ENCODE data around the gene TNNI3K.

TNNI3K gene

DNA sequence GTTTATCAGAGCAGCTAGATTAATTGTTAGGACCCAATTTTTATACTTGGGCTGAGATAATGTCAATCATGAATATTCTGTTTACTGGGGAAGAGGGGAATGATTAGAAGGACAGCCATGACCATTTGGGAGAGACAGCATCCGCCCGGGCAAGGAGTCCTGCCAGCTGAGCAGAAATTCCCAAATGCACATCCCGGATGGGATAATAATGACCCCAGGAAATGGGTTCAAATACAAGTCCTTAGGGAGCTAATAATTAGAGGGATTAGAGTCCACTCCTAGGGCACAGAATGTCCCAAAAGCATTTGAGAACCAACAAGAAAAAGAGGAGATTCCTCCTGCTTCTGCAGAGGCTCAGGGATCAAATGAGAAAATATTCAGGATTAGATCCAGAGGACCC, 161.3 kb downstream of the TNNI3K start:
- no peak for DNase-seq

DNA sequence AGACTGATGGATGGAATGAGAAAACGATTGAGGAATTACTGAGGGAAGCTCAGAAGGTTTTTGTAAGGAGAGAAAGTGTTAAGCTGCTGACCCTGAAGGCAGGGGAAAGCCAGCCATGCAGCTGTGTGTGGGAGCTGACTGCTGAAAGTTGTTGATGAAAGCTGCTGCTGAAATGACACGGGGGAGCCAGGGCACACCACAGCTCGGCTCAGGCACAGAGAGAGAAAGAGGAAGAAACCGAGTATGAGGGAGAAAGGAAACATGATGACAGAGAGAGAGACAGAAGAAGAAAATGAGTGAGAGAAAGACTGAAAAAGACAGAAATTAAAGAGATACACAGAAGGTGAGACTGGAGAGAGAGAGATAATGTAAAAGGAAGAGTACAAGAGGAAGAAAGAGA, 161.7 kb downstream of the TNNI3K start:
- DNase-seq, result no peak

DNA sequence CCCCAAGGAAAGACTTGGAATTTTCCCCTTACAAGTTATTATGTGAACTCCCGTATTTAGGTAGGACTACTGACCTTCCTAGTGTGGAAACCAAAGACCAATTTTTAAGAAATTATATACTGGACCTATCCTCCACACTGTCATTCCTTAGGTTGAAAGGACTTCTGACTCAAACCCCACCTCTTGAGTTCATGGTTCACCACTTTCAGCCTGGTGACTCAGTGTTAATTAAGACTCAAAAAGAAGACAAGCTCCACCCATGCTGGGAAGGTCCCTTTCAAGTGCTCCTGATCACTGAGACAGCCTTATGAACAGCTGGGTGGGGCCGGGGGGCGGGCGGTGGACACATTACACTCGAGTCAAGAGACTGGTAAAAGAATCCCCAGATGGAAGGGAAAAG, 164.1 kb downstream of the TNNI3K start:
- DNase-seq, result peak; percentile 3

DNA sequence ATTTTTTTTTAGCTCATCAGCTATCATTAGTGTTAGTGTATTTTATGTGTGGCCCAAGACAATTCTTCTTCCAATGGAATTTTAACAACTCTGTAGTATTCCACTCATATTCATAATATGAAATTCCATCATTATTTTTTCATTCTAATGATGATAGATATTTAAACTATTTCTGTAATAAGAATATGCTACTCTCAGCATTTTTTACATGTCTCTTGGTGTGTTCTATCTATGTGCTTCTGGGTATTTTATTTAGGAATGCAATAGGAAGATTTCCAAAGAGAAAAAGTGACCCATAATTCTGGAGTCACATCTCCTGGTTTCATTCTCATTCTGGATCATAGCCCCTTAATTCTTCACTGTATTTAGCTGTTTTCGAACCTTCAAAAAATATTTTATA, 167.7 kb downstream of the TNNI3K start:
- no peak for DNase-seq

DNA sequence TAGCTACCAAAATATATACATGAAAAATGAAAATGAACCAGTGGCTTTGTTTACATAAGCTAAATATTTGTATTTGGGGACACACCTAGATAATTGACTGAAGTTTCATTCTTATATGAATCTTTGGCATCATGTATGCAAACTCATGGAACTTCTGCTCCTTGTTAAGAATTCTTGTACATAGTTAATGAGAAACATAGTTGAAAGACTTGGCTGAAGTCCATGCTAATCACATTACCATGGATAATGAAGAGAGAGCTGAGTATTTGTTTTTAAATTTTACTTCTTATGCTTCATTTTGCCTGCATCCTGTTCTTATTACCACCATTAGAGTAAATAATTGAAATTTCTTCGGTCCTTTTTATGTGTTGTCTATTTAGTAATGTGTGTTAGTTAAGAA, 168.4 kb downstream of the TNNI3K start:
- no peak for DNase-seq

DNA sequence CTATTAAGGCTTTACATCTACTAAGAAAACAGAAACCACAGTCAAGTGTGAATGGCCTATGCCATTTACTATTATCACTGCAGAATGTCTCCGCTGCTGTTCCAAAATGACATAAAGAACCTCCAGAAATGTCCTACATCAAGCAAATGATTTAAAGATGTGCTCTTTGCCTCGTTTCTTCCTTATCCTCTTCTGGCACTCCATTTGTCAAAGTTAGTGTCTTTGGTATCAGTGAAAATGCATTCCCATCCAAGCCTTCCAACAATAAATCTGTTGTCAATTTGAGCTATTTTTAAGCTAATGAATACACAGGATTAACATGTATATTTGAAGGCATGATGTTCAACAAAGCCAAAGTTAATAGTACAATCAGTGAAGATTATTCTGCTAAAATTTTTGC, 171.6 kb downstream of the TNNI3K start:
- DNase-seq, result no peak

DNA sequence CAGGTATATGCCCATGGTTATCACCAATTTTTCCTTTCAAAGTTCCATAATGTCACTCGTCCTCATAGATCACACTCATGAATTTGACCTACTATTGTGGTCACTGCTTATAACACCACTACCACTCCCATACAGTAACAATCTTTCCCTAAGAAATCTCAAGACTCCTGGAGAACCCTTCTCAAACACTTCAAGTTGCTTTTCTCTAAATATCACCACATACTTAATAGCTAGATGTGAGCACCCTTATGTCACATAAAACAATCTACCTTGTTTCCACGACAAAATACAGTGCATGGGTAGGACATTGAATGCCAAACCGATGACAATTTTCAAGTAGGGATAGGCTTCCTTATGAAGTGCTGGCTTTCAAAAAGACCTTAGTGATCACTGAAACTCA, 172.7 kb downstream of the TNNI3K start:
- DNase-seq, result no peak

DNA sequence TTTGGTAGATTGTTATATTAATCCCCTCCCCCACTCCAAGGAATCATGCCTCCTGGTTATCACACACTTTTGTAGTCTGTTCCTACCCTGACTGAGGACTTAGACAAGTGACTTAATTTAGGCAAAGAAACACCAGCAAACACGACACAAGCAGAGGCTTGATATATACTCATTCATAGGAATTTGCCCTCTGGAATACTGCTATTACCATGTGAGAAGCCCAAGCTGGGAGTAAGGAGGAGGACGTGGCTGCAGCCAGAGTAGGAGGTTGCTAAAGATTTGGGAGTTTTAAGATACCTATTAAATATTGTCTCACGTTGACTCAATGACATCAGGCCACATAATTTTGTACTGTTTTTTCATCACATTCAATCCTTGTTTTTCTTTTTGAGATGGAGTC, 177.1 kb downstream of the TNNI3K start:
- no peak for DNase-seq

DNA sequence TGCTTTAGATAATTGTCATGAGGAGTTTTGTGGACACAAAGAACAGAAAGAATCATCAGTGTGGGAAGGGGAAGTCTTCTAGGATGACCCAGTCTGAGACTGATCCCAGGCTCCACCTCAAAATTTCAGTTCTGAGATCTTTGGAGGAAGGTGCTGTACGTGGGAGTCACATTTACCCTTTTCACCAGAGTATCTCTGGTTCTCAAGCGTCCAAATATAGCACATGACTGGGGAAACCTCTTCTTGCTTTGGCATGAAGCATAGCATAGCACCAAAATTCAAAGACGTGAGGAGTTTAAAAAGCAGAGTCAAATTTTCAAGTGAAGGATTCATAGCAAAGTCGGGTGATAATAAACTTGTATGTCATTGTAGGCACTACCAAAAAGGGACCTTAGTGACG, 180.7 kb downstream of the TNNI3K start:
- no peak for DNase-seq

DNA sequence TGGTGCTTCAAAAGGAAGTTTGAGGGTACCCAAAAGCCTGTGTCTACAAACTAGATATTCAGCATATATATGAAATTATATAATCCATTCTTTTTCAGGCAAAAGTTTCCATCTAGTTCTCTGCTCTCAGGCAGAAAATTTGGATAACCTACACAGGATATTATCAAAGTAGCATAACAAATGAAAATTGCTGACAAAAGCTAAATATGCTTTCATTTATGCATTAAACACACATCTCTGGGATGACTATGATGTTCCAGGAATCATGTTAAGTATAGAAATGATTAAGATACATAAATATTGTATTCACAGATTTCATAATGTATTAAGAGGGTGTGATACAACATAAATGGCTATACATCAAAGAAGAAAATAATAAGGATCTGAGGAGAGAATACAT, 184.4 kb downstream of the TNNI3K start:
- DNase-seq, result no peak

DNA sequence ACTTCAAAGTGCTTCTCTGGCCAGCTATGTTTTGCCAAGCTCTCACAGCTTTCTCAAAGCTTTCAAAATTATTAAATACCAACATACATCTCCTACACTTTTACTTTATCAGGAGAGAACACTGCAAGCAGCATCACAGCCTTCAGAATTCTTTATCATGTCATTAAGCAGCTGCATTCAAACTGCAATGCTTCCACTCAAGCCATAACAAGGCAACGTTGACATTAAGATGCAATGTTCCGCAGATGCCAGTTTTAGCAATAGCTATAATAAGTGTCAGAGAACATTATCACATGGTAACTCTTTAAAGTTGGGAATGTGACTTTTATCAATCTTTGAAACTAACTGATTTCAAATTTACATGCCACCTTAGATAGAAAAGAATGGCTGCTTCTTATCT, 185.3 kb downstream of the TNNI3K start:
- DNase-seq, result no peak

DNA sequence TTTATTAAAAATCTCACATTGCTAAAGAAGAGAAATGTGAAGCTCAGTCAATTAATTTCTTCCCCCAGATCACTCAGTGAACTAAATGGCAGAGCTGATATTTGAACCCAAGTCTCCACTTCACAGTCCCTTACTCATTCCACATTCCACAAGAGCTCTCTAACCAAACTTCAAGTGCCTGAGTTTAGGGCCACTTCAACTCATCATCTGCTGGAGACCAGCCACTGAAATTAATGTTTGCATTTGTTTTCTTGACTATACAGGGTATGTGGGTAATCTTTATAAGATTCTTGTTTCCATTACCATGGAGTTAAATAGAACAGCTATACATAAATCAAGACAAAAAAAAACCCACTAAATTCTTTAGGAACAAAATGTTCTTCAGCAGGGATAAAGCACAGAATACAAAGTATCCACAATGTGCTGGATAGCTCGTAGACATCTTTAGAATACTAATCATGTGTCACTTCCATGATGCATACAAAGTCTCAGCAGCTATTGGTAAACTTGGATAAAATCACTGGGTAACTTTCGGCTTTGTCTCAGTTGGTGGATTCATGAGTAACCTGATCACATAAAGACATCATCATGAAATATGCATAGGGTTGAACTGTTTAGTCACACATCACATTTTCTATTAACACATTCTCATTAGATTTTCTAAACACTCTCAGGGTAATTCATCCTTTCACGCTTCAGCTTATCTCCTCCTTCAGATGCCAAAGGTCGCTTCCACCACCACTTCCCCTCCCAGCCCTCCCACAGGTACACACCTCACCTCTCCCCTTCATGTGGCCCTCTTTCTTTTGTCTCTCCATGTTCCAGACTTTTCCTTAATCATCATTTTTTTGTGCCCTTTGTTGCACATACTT, 187.5 kb downstream of the TNNI3K start:
- no peak for DNase-seq

DNA sequence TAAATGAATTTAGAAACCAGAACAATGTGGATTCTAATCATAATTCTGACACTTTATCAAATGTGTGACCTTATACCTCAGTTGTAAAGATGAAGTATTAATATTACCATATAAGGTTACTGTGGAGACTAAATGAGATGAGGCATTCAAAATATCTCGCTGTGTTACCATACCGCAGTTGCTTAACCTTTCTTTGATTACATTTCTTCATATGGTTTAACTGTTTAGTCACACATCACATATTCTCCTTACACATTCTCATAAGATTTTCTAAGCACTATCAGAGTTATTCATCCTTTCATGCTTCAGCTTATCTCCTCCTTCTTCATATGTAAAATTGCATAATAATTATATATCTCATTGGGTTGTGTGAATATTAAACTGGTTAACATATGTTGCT, 188.3 kb downstream of the TNNI3K start:
- no peak for DNase-seq

DNA sequence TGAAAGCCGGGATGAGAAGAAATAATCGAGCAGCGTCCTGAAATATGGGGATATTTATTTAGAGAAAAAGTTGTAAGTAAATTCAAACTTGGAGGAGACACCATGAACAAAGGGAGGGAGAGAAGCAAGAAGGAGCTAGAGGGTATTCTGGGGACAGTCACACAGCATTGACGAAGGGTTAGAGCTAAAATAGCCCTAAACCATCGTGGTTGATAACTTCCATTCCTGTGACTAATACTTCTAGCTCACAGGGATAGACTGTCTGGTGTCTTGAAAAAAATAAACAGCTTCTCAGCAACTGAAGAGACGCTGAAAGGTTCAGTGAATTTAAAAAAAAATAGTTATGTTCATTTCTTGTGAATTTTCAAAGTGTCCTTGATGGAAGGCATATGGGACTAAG, 190.5 kb downstream of the TNNI3K start:
- no peak for DNase-seq

DNA sequence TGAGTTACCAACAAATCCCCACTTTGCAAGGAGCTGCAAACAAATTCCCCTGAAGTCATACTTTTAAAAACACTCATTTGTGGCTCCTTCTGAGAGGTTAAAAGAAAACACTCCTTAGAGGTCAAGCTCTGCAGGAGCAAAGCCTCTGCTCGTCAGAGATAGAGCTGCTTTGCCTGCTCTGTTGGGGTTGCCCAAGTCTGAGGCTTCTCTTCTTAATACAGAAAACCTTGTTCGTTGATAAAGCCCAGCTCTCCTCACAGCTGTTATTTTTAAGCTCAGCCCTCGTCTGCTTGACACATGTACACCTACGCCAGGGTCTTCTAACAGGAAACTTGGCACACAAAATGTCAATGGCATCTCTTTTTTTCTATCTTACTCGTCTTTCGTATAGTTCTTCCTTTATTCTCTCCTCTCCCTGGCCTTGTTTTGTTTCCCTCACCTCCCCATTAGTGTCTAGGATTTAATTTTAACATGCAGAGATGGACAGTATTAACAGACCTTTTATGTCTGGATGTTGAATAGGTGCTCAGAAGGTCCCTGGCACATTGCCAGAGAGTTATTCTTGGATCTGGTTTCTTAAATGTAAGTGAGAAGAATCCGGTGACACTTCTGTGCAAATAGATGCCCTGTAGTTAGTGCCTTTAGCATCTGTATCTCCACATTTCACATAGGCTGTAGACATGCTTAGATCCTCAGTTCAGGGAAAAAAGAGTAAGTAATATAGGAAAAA, 191.2 kb downstream of the TNNI3K start:
- DNase-seq, result no peak

DNA sequence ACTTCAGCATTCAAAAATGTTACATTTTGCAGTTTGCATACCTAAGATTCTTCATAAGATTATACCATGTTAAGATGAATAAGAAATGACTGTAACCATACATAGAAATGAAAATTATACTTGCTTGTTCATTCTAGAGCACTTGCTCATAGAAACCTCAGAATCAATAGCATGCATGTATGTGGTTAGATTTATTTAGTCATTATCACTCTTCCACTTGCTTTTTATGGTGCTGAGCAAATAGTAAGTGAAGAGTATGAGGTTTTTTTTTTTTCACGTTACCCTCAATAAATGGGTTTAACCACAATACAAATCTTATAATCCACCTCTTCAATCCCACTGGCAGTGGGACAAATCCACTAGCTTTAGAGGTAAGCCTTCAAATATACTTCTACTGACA, 192.5 kb downstream of the TNNI3K start:
- no peak for DNase-seq

DNA sequence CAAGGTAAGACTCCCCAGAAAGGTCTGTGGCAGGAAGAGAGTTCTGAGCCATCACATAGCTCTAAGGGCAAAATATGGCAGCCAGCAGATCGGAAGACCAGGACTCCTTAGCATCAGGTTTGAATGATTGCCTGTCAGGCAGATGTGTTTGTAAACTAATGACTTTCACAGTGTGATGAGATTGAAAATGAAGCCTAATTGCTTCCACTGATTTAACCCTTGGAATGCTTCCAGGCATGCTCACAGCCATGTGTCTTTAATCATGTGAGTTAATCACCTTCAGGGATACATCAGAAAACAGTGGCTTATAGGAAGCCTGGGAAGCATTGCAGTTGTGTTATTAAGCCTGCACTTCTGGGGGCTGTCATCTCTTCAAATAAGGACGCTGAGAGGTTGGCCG, 194.4 kb downstream of the TNNI3K start:
- no peak for DNase-seq

DNA sequence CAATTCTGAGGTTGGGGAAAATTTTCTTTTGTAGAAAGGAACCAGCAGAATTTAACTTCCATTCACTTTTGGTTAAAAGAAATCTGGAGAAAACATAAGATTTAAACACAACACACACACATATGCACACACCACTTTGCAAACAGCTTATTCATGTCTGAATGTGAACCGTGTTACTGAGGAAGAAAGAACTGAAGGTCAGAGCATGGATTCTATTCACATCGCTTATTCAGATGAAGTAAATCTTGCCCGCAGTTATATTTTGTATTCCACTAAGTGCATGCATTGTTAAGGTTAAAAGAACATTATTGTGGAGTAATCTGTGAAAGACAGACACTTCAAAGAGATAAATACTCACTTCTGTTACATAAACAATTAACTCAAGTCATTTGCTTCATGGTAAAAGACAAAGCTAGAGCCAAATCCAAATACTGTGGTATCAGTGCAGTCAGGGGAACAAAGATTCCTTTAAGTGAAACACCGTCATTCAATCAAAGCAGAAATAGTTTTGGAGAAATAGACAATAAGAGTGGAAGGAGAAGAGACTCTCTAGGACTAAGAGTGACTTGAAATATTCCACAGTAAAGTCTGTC, 195.3 kb downstream of the TNNI3K start:
- no peak for DNase-seq

DNA sequence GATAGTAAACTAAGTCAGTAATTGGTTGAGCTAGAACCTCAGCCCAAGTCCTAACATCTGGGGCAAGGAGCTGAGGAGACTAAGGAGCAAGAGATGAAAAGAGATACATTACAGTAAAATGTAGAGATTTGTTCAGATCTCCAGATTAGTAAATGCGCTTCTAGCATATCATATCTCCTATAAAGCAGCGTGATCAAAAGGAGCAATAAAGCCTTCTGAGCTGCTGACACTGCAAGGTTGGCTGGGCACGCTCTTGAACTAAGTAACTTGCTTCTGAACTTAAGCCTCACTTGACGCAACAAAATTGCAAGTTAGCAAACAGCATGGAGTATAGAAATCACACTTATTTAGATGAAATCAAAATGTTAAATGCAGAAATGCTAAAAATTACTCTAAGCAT, 196.3 kb downstream of the TNNI3K start:
- DNase-seq, result no peak

DNA sequence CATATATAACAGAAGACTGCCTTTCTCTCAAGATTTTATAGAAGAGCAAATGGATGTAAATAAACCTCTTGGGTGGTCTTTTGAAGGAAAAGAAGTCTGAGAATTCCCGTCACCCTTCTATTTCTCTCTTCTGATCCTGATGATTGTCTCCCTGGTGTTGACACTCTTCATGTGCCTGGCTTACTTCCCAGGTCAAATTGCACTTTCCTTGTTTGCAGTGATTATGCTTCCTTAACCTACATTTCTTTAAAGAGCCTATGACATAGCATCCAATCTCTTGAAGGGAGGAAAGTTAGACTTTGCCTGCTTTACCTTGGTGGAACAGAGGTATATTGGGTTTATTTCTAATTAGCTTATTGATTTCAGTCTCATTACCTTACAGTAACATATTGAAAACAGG, 197.1 kb downstream of the TNNI3K start:
- no peak for DNase-seq

DNA sequence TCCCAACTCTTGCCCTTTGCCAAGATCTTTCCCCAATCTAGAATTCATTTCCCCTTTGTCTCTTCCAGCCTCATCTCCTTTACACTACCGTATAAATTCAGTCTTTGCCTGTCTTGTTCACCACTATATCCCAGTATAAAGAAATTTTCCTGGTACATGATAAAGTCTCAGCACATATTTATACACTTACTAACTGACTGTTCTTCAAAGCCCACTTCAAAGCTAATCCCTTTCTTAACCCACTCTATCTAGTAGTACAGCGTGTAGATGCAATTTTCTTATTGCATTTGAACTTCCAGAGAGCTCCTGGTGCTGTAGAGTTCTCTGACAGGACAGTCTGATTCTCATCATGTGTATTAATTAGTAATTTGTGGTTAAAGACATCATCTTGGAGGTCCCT, 199.1 kb downstream of the TNNI3K start:
- no peak for DNase-seq

DNA sequence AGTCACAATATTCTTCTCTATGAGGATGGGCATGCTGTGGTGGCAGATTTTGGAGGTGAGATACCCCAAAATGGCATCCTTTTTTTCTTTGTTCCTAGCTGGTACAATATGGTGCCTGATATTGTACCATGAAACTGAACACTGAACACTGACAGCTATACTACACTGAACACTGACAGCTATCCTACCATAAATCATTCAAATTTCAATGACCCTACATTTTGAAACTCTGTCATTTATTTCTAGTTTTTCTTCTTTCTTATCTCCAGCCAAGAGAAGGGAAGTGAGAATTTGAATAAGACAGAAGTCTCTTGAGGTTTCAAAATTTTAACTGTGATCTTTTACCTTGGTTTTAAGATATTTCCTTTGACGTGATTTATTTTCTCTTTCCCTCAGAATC, 200.9 kb downstream of the TNNI3K start:
- DNase-seq, result no peak

DNA sequence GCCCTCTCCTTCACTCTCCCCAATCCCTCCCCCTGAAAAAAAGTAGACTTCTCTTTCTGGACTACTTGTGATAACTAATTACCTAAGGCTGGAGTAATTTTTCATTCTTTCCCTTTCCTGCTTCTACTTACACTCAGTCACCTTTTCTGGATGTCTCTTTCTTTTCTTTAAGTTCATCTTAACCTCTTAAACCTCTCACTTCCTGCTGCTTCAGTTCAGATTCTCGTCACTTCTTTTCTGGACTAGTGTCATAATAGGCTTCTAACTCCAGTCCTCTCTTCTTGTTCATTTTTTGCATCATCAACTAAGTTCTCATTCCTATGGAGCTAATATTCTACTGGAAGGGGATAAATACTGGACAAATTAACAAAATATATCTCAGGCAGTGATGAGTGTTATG, 201.8 kb downstream of the TNNI3K start:
- no peak for DNase-seq

DNA sequence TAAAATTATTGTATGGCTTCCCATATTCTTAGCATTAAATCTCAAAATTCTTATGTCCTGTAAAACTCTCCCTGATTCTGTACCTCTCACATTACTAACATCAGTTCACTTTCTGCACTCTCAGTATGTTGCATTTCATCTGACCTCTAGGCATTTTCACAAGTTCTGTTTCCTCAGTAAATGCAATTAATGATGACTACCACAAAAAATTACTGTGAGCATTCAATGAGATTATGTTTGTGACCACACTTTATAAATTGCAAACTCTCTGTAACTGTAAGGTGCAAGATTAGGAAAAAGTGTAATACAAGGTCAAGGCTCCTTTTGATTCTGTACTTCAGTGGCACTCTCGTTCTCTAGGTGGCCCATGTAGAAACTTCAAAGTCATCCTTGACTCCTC, 216.8 kb downstream of the TNNI3K start:
- DNase-seq, result no peak
